GM23338 (cell line): ENCODE results near the gene GLRX. TPM values are rescaled to one million over a fixed set of nuclear protein-coding genes. Genes with fewer than 3 reads are reported as not detected.

Experiments used
- ATAC-seq: fragments of 200-7000 bp; cut with Tn5 transposase; 3 replicates; pipeline ENCODE4 v1.9.1; 2020
- DNase-seq: peaks from one replicate; pipeline ENCODE4 v3.0.0-alpha.2; 2015; ENCODE audit warnings: low spot score
- H2AFZ ChIP-seq: fragments of 200-600 bp; sonication (generic); 2 replicates; pipeline ENCODE4 v1.8.0; 2016; ENCODE audit warnings: antibody characterized with exemption, mild to moderate bottlenecking, moderate library complexity
- H3F3A ChIP-seq: fragments of 200-600 bp; sonication (generic); replicated peaks from 2 replicates; pipeline ENCODE4 v1.8.0; 2017; ENCODE audit warnings: antibody characterized with exemption, mixed run types, low read depth
- H3K27ac ChIP-seq: fragments of 200-600 bp; sonication (generic); 2 replicates; pipeline ENCODE4 v1.6.1; 2016; ENCODE audit warnings: low read depth
- H3K27me3 ChIP-seq: fragments of 200-600 bp; sonication (generic); 2 replicates; pipeline ENCODE4 v1.8.0; 2016; ENCODE audit warnings: mild to moderate bottlenecking, mixed run types, moderate library complexity; ENCODE audit not compliant: insufficient read depth
- H3K36me3 ChIP-seq: fragments of 200-600 bp; sonication (generic); 2 replicates; pipeline ENCODE4 v1.8.0; 2016; ENCODE audit warnings: mild to moderate bottlenecking; ENCODE audit not compliant: insufficient read depth
- H3K4me1 ChIP-seq: fragments of 200-600 bp; sonication (generic); 2 replicates; pipeline ENCODE4 v1.8.0; 2016; ENCODE audit warnings: mild to moderate bottlenecking, moderate library complexity; ENCODE audit not compliant: insufficient read depth
- H3K4me2 ChIP-seq: fragments of 200-600 bp; sonication (generic); 2 replicates; pipeline ENCODE4 v1.7.1; 2017; ENCODE audit warnings: mixed run types
- H3K4me3 ChIP-seq: fragments of 200-600 bp; sonication (generic); 2 replicates; pipeline ENCODE4 v1.6.1; 2016; ENCODE audit warnings: mixed run types
- H3K79me2 ChIP-seq: fragments of 200-600 bp; sonication (generic); replicated peaks from 2 replicates; pipeline ENCODE4 v1.8.0; 2017; ENCODE audit warnings: mild to moderate bottlenecking; ENCODE audit not compliant: insufficient read depth
- H3K9me2 ChIP-seq: fragments of 200-600 bp; sonication (generic); 2 replicates; pipeline ENCODE4 v1.8.0; 2017; ENCODE audit not compliant: insufficient read depth
- H4K20me1 ChIP-seq: fragments of 200-600 bp; sonication (generic); replicated peaks from 2 replicates; pipeline ENCODE4 v1.8.0; 2017; ENCODE audit warnings: mild to moderate bottlenecking; ENCODE audit not compliant: insufficient read depth
- H3K27ac Mint-ChIP-seq: 2 replicates; pipeline ENCODE4 v1.8.0; 2020; ENCODE audit warnings: inconsistent platforms, mild to moderate bottlenecking, moderate library complexity, mixed read lengths
- H3K27me3 Mint-ChIP-seq: 3 replicates; pipeline ENCODE4 v1.8.0; 2022; ENCODE audit warnings: low read depth, mild to moderate bottlenecking, moderate library complexity, mixed read lengths, inconsistent platforms; ENCODE audit not compliant: insufficient read depth, poor library complexity
- H3K36me3 Mint-ChIP-seq: 3 replicates; pipeline ENCODE4 v1.8.0; 2021; ENCODE audit warnings: low read depth, mild to moderate bottlenecking, inconsistent platforms, moderate library complexity, mixed read lengths
- H3K4me1 Mint-ChIP-seq: 3 replicates; pipeline ENCODE4 v1.8.0; 2020; ENCODE audit warnings: mild to moderate bottlenecking, inconsistent platforms, mixed read lengths
- H3K4me3 Mint-ChIP-seq: 3 replicates; pipeline ENCODE4 v1.8.0; 2021; ENCODE audit warnings: moderate library complexity, mild to moderate bottlenecking, inconsistent platforms, mixed read lengths
- H3K9me3 Mint-ChIP-seq: 3 replicates; pipeline ENCODE4 v1.8.0; 2020; ENCODE audit warnings: moderate library complexity, mild to moderate bottlenecking, inconsistent platforms, mixed read lengths
- CREB1 ChIP-seq: fragments of 250-450 bp; sonication (Bioruptor Pico); IDR thresholded peaks from 2 replicates; pipeline ENCODE4 v1.5.0; 2020; ENCODE audit warnings: low read depth, mild to moderate bottlenecking, moderate library complexity
- ETS1 ChIP-seq: IDR thresholded peaks from 2 replicates; pipeline ENCODE4 v1.6.1; 2016; ENCODE audit warnings: antibody characterized with exemption
- EZH2phosphoT487 ChIP-seq: fragments of 200-600 bp; sonication (generic); IDR thresholded peaks from one replicate; pipeline ENCODE4 v1.8.1; 2018; ENCODE audit warnings: antibody characterized with exemption; ENCODE audit not compliant: unreplicated experiment
- JUNB ChIP-seq: IDR thresholded peaks from one replicate; pipeline ENCODE4 v1.6.1; 2016; ENCODE audit warnings: antibody characterized with exemption; ENCODE audit not compliant: unreplicated experiment
- NANOG ChIP-seq: IDR thresholded peaks from 2 replicates; pipeline ENCODE4 v1.6.1; 2016; ENCODE audit warnings: antibody characterized with exemption, borderline replicate concordance
- POLR2AphosphoS5 ChIP-seq: IDR thresholded peaks from 2 replicates; pipeline ENCODE4 v1.6.1; 2016; ENCODE audit warnings: antibody characterized with exemption, low read depth
- REST ChIP-seq: IDR thresholded peaks from one replicate; pipeline ENCODE4 v1.6.1; 2018; ENCODE audit warnings: antibody characterized with exemption; ENCODE audit not compliant: unreplicated experiment
- ZNF114 ChIP-seq: fragments of 250-450 bp; sonication (Bioruptor Pico); IDR thresholded peaks from 2 replicates; pipeline ENCODE4 v1.5.0; 2020; ENCODE audit warnings: mild to moderate bottlenecking, moderate library complexity
- ZNF462 ChIP-seq: fragments of 250-450 bp; sonication (Bioruptor Pico); IDR thresholded peaks from 2 replicates; pipeline ENCODE4 v1.5.0; 2020; ENCODE audit warnings: mild to moderate bottlenecking, moderate library complexity
- polyA plus RNA-seq: library from polyadenylated mRNA; unstranded; fragments of >200 nt; fragmentation: Nextera tagmentation; extraction: Ambion mirVana; gene quantifications from 2 replicates; pipeline ENCODE4 v1.2.1, GENCODE V29; 2016
- total RNA-seq: library from RNA; depleted of rRNA; stranded (reverse); fragments of >200 nt; shearing (Covaris generic); gene quantifications from 2 replicates; pipeline ENCODE4 v1.2.3, GENCODE V29; 2014

GLRX gene
- total and polyA plus RNA-seq, 2 experiments from 2014 or later, result 9.5 to 42.2 TPM

- no peak overlapping the region for H2AFZ ChIP-seq
- H3K36me3 ChIP-seq, result no peaks in the 10 kb centered on the region
- no peaks in the 10 kb centered on the region for H3F3A ChIP-seq
- H3K9me2 ChIP-seq, result no peaks in the 10 kb centered on the region; the same call in 1 of the 2 replicates
- no peak for ATAC-seq
- H3K36me3 Mint-ChIP-seq, result no peaks in the 10 kb centered on the region; the same call in none of the 3 replicates
- H3K27ac ChIP-seq, result no peak overlapping the region
- no peaks in the 10 kb centered on the region for H3K4me1 ChIP-seq
- H3K9me3 Mint-ChIP-seq, result peaks cover 6% of the 10 kb centered on the region; the same call in 1 of the 3 replicates
- no peaks in the 10 kb centered on the region for H3K27me3 ChIP-seq
- no peak overlapping the region for H3K4me3 Mint-ChIP-seq
- no peak overlapping the region for H3K4me3 ChIP-seq
- H3K79me2 ChIP-seq, result no peaks in the 10 kb centered on the region
- H3K4me2 ChIP-seq, result no peak overlapping the region
- TF ChIP-seq EZH2phosphoT487, result no peak
- no peak for TF ChIP-seq JUNB
- TF ChIP-seq CREB1, result no peak
- no peak for TF ChIP-seq ZNF462 (CRISPR knock-in tag)
- no peak for TF ChIP-seq REST
- TF ChIP-seq NANOG, result no peak
- no peak for TF ChIP-seq ETS1
- TF ChIP-seq ZNF114, result no peak
- TF ChIP-seq POLR2AphosphoS5, result no peak
- H4K20me1 ChIP-seq, result no peaks in the 10 kb centered on the region
- peaks cover 4% of the 10 kb centered on the region for H3K4me1 Mint-ChIP-seq
- H3K27me3 Mint-ChIP-seq, result peaks cover 6% of the 10 kb centered on the region
- DNase-seq, result no peak
- no peak overlapping the region for H3K27ac Mint-ChIP-seq
Observed at GRCh38 chr5:95803271-95804148, 19.0 kb downstream of the GLRX start.
